ENCODE results near the gene IFT122. TPM values are rescaled to one million over a fixed set of nuclear protein-coding genes. Genes with fewer than 3 reads are reported as not detected.

IFT122 gene
- polyA plus RNA-seq, 4 donors, result 34.7 to 64.7 (median 57.9) TPM

- no peak for DNase-seq (ENCODE audit: low read depth in 4 of 4, low spot score in 2 of 4)
These were observed 24.2 kb upstream of the IFT122 start for GRCh38 chr3:129415830-129416229.

GRCh38 chr3:129416415-129416814, 23.6 kb upstream of the IFT122 start:
- DNase-seq (ENCODE audit: low read depth in 4 of 4, low spot score in 2 of 4), result no peak

GRCh38 chr3:129417326-129417725, 22.7 kb upstream of the IFT122 start:
- DNase-seq (ENCODE audit: low read depth in 4 of 4, low spot score in 2 of 4), result peak in 2 of 4 donors; percentile 38 to 39

GRCh38 chr3:129418041-129418973, 21.7 kb upstream of the IFT122 start:
- no peak for DNase-seq (ENCODE audit: low read depth in 4 of 4, low spot score in 2 of 4)

GRCh38 chr3:129419476-129419875, 20.5 kb upstream of the IFT122 start:
- DNase-seq (ENCODE audit: low read depth in 4 of 4, low spot score in 2 of 4), result no peak

GRCh38 chr3:129421236-129421883, 18.7 kb upstream of the IFT122 start:
- no peak for DNase-seq (ENCODE audit: low read depth in 4 of 4, low spot score in 2 of 4)

GRCh38 chr3:129421988-129422745, 17.9 kb upstream of the IFT122 start:
- no peak for DNase-seq (ENCODE audit: low read depth in 4 of 4, low spot score in 2 of 4)

- DNase-seq (ENCODE audit: low read depth in 4 of 4, low spot score in 2 of 4), result no peak
These were observed 17.1 kb upstream of the IFT122 start for GRCh38 chr3:129422897-129423296.

- DNase-seq (ENCODE audit: low read depth in 4 of 4, low spot score in 2 of 4), result no peak
These were observed 15.7 kb upstream of the IFT122 start for GRCh38 chr3:129424185-129424841.

- DNase-seq (ENCODE audit: low read depth in 4 of 4, low spot score in 2 of 4), result no peak
These were observed 14.8 kb upstream of the IFT122 start for GRCh38 chr3:129425213-129425612.

GRCh38 chr3:129425619-129426018, 14.4 kb upstream of the IFT122 start:
- DNase-seq (ENCODE audit: low read depth in 4 of 4, low spot score in 2 of 4), result no peak

GRCh38 chr3:129428007-129428375, 12.0 kb upstream of the IFT122 start:
- DNase-seq (ENCODE audit: low read depth in 4 of 4, low spot score in 2 of 4), result no peak

GRCh38 chr3:129428376-129429079, 11.5 kb upstream of the IFT122 start, which contains the start of gene EFCAB12:
TSS of gene EFCAB12 (minus strand) at chr3:129428636. CDS start at chr3:129428488, 148 bp downstream.
- DNase-seq (ENCODE audit: low read depth in 4 of 4, low spot score in 2 of 4), result peak in 3 of 4 donors; percentile 71 to 89 (median 79)

GRCh38 chr3:129429080-129429451, 11.0 kb upstream of the IFT122 start:
- DNase-seq (ENCODE audit: low read depth in 4 of 4, low spot score in 2 of 4), result no peak

GRCh38 chr3:129429602-129430001, 10.4 kb upstream of the IFT122 start:
- no peak for DNase-seq (ENCODE audit: low read depth in 4 of 4, low spot score in 2 of 4)

- DNase-seq (ENCODE audit: low read depth in 4 of 4, low spot score in 2 of 4), result no peak
These were observed 8.0 kb upstream of the IFT122 start for GRCh38 chr3:129432036-129432435.

GRCh38 chr3:129432671-129433070, 7.4 kb upstream of the IFT122 start:
- DNase-seq (ENCODE audit: low read depth in 4 of 4, low spot score in 2 of 4), result no peak

GRCh38 chr3:129433565-129433964, 6.5 kb upstream of the IFT122 start:
- DNase-seq (ENCODE audit: low read depth in 4 of 4, low spot score in 2 of 4), result no peak

GRCh38 chr3:129434140-129434539, 5.9 kb upstream of the IFT122 start:
- DNase-seq (ENCODE audit: low read depth in 4 of 4, low spot score in 2 of 4), result no peak

GRCh38 chr3:129435367-129435766, 4.7 kb upstream of the IFT122 start:
- no peak for DNase-seq (ENCODE audit: low read depth in 4 of 4, low spot score in 2 of 4)

Data from left renal cortex interstitium (tissue), 4 donors.